ENCODE data around the gene BZW2. TPM values are rescaled to one million over a fixed set of nuclear protein-coding genes. Genes with fewer than 3 reads are reported as not detected.

BZW2 gene
- total and polyA plus RNA-seq, 2 experiments from 2014 or later, result 72.1 to 96.7 TPM

DNA sequence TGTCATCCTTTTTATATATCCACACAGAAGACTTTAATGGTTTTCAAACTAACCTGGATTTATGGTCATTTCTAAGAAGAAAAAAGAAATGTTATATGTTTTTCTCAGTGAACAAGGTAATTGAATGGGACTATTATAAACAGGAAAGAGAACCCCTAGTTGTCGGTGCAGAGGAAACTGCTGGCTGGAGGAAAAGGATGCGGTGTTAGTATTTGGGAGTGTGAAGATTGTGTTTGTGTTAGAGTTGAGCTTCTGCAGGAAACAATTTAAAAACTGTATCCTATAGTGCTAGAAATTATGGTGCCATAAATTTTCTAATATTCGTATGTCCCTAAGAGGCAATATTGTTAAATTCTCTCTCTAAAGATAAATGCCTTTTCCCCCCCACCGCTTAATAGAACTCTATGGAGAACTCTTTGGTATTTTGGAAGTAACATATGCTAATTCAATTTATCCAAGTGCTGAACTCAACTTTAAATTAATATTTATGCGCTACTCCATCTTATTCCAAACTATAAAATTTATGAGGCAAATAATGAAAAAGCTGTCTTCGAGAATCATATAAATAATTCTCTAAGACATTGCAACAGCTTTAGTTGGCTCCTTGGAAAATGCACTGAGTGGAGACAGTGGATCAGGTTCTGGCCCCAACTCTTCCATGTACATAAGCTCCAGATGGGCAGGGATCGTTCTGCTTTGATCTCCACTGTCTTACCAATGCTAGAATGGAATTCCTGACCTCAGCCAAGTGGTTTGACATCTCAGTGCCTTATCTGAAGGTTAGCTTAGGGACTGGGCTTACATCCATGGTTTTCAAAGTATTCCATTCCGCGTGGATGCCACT is 5.6 kb downstream of the BZW2 start:
- TF ChIP-seq EZH2 (IDR thresholded peaks at IDR 0.05; ENCODE audit: borderline replicate concordance), result no peak
- TF ChIP-seq, protein P1, sequence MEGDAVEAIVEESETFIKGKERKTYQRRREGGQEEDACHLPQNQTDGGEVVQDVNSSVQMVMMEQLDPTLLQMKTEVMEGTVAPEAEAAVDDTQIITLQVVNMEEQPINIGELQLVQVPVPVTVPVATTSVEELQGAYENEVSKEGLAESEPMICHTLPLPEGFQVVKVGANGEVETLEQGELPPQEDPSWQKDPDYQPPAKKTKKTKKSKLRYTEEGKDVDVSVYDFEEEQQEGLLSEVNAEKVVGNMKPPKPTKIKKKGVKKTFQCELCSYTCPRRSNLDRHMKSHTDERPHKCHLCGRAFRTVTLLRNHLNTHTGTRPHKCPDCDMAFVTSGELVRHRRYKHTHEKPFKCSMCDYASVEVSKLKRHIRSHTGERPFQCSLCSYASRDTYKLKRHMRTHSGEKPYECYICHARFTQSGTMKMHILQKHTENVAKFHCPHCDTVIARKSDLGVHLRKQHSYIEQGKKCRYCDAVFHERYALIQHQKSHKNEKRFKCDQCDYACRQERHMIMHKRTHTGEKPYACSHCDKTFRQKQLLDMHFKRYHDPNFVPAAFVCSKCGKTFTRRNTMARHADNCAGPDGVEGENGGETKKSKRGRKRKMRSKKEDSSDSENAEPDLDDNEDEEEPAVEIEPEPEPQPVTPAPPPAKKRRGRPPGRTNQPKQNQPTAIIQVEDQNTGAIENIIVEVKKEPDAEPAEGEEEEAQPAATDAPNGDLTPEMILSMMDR (IDR thresholded peaks at IDR 0.05; ENCODE audit: poor library complexity), result no peak
- no peak for DNase-seq (ENCODE audit: low spot score)
- H3K4me3 ChIP-seq, result no peak overlapping the region
- peaks cover 100% of the 10 kb centered on the region for H3K79me2 ChIP-seq
- no peaks in the 10 kb centered on the region for H3K9me2 ChIP-seq (replicated peaks; ENCODE audit: insufficient read depth)
- no peaks in the 10 kb centered on the region for H3K36me3 ChIP-seq (replicated peaks; ENCODE audit: insufficient read depth, low read depth)
- no peak overlapping the region for H2AFZ ChIP-seq
- no peak overlapping the region for H3K27ac ChIP-seq
- peaks cover 36% of the 10 kb centered on the region for H4K20me1 ChIP-seq (ENCODE audit: insufficient read depth, poor library complexity, severe bottlenecking)
- WGBS (ENCODE audit: low lambda C conversion rate, missing lambda C conversion rate), result 82% methylated on average over 9 of the region's 9 CpGs
- H3K27me3 ChIP-seq, result no peaks in the 10 kb centered on the region
- H3K4me1 ChIP-seq (ENCODE audit: insufficient read depth), result peaks cover 9% of the 10 kb centered on the region
- H3K9me3 ChIP-seq (ENCODE audit: low read depth), result no peaks in the 10 kb centered on the region
- H3K4me2 ChIP-seq, result no peak overlapping the region

DNA sequence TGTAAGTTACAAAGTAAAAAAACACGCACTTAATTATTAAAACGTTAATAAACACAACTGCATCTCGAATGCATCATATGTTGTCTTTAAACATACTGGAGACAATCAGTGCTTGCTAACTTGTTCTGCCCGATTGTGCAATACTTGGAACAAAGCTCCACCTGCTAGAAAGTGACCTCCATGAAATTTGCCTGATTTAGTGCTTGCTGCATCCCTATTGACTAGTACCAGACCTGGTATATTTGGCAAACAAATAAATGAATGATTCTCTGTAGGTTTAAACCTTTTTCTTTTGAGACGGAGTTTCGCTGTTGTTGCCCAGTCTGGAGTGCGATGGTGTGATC is 6.2 kb downstream of the BZW2 start:
- H3K4me1 ChIP-seq (ENCODE audit: insufficient read depth), result peaks cover 9% of the 10 kb centered on the region
- H3K27me3 ChIP-seq, result no peaks in the 10 kb centered on the region
- DNase-seq (ENCODE audit: low spot score), result no peak
- no peak for TF ChIP-seq EZH2phosphoT487 (IDR thresholded peaks at IDR 0.05; ENCODE audit: low read depth, severe bottlenecking, unreplicated experiment)
- TF ChIP-seq EZH2 (IDR thresholded peaks at IDR 0.05; ENCODE audit: borderline replicate concordance), result no peak
- TF ChIP-seq, protein P1 (IDR thresholded peaks at IDR 0.05; ENCODE audit: poor library complexity), result no peak
- no peaks in the 10 kb centered on the region for H3K9me3 ChIP-seq (ENCODE audit: low read depth)
- peaks cover 30% of the 10 kb centered on the region for H4K20me1 ChIP-seq (ENCODE audit: insufficient read depth, poor library complexity, severe bottlenecking)
- H3K9me2 ChIP-seq (replicated peaks; ENCODE audit: insufficient read depth), result no peaks in the 10 kb centered on the region
- no peak overlapping the region for H3K4me3 ChIP-seq
- H3K27ac ChIP-seq, result no peak overlapping the region
- H3K4me2 ChIP-seq, result no peak overlapping the region
- no peaks in the 10 kb centered on the region for H3K36me3 ChIP-seq (replicated peaks; ENCODE audit: insufficient read depth, low read depth)
- 92% methylated on average over 7 of the region's 7 CpGs for WGBS (ENCODE audit: low lambda C conversion rate, missing lambda C conversion rate)
- peaks cover 100% of the 10 kb centered on the region for H3K79me2 ChIP-seq
- no peak overlapping the region for H2AFZ ChIP-seq

DNA sequence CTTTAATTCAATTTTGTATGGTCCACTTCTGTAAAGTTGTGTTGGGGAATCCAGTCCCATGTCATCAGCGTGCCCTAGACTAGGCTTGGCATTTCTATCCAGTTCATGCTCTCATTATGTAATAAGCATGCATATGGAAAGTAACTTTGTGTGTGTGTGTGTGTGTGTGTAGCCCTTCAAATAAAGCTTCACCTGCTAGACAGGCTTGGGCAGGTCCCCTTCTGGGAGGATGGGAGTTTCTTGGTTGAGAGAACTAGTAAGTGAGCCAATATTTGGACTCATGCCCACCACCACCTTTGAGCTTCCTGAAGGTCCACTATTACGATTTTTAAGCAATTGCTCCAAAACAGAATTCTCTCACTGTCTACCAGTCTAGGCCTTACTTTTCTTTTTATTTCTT is 6.9 kb downstream of the BZW2 start:
- Histone ChIP-seq H3K9me3 (ENCODE audit: low read depth) (no peaks in the 10 kb centered on the region), H3K27ac (no peak overlapping the region), H3K79me2 (peaks cover 100% of the 10 kb centered on the region), H3K27me3 (no peaks in the 10 kb centered on the region), H3K9me2 (replicated peaks; ENCODE audit: insufficient read depth) (no peaks in the 10 kb centered on the region), H2AFZ (no peak overlapping the region), H3K36me3 (replicated peaks; ENCODE audit: insufficient read depth, low read depth) (no peaks in the 10 kb centered on the region), H3K4me2 (no peak overlapping the region), H3K4me3 (no peak overlapping the region), H4K20me1 (ENCODE audit: insufficient read depth, poor library complexity, severe bottlenecking) (peaks cover 24% of the 10 kb centered on the region), H3K4me1 (ENCODE audit: insufficient read depth) (peaks cover 12% of the 10 kb centered on the region)
- no peak for DNase-seq (ENCODE audit: low spot score)
- TF ChIP-seq EZH2phosphoT487 (IDR thresholded peaks at IDR 0.05; ENCODE audit: low read depth, severe bottlenecking, unreplicated experiment), result no peak
- no peak for TF ChIP-seq EZH2 (IDR thresholded peaks at IDR 0.05; ENCODE audit: borderline replicate concordance)
- TF ChIP-seq, protein P1 (IDR thresholded peaks at IDR 0.05; ENCODE audit: poor library complexity), result no peak
- 95% methylated on average over 2 of the region's 2 CpGs for WGBS (ENCODE audit: low lambda C conversion rate, missing lambda C conversion rate)

Measured in hepatocyte (in vitro differentiated cells).